ENCODE measurements around the gene PLXNA4.

- no peak for TF ChIP-seq CTCF (IDR thresholded peaks at IDR 0.05; ENCODE audit: insufficient read depth, low read depth, low read length)
- TF ChIP-seq EZH2 (IDR thresholded peaks at IDR 0.05; ENCODE audit: insufficient read depth, low read length): no peak
These were observed 395.8 kb downstream of the PLXNA4 start for GRCh38 chr7:132180481-132180880.

Data from astrocyte (in vitro differentiated cells and primary cell).